HCEC 1CT (cell line): ENCODE measurements around the gene LRRC43.

ENCODE experiments used
- DNase-seq: peaks from one replicate; pipeline ENCODE4 v3.0.0-alpha.2; 2017

The LRRC43 gene

GRCh38 chr12:122226366-122227125 is 43.6 kb downstream of the LRRC43 start:
- no peak for DNase-seq

GRCh38 chr12:122227341-122227740 is 44.4 kb downstream of the LRRC43 start:
- DNase-seq: no peak

GRCh38 chr12:122228092-122228491 is 45.2 kb downstream of the LRRC43 start:
- DNase-seq: no peak

DNA sequence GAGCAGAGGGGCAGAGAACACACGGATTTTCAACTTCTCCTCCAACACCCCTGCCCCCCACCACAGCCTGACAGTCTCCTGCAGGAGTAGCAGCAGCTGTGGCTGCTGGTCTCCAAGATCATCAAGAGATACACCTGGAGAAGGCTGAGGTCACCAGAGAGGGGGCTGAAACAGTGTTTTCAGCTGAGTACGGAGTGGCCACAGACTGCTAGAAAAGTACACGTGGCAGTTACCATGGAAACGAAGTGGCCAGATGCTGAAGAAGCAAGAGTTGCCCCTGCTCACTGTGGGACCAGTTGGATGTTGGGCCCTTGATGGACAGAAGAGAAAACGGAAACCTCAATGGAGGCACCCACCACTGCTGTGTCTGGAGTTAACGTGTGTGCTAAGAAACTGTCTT is 47.9 kb downstream of the LRRC43 start:
- no peak for DNase-seq

DNA sequence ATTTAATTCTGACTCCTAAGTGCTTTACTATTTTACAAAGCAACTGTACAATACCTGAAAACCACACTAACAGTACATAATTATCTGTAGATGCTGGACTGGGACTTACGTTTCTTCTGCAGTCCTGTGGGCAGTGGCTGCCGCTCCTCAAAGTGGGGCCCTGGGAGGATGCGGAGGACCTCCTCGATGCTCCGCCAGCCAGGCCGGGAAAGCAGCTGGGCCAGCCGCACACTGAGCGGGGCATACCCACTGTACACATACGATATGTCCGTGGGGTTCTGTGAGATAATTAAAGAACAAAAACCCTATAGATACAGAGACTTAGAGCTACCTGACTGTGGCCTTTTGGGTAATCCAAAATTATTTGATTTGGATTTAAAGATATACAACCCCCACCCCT is 49.8 kb downstream of the LRRC43 start:
- DNase-seq: no peak

- DNase-seq: no peak
Measured at GRCh38 chr12:122235741-122236140, 52.8 kb downstream of the LRRC43 start.

GRCh38 chr12:122238861-122239260 is 55.9 kb downstream of the LRRC43 start:
- no peak for DNase-seq

- no peak for DNase-seq
Measured at GRCh38 chr12:122243965-122244364, 61.0 kb downstream of the LRRC43 start.

DNA sequence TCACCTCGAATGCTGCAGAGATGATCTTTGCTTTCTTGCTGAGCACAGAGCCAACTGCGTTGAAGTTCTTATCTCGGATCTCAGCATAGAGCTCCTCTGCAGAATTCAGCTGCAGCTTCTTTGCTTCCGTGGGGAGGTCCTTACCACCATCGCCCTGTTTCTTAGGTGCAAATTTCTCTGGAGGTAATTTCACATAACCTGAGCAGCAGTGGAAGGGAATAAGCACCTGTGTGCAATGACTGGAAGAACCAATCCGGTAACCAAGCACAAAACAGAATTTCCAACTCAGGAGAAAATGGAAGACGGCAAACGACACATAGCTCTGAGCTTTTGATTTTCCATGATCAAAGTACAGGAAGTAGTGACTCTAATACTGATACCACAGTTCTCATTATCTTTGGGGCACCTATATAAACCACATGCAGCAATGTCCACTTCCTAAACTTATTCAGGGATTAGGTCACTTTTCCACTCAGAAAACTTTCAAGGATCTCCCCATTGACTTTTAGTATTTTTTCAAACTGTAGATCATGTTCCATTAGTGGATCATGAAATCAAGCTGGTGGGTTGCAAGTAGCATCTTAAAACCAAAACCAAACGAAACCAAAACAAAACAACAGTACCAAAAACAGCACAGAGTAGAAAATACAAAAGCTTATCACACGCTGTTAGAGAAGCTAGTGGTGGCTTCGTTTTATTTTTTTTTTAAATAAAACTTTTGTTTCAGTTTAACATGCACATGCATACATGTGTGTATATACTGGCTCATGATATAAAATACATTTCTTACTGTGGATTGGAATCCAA is 61.8 kb downstream of the LRRC43 start:
- DNase-seq: no peak

- DNase-seq: no peak
Measured at GRCh38 chr12:122245553-122245952, 62.6 kb downstream of the LRRC43 start.

DNA sequence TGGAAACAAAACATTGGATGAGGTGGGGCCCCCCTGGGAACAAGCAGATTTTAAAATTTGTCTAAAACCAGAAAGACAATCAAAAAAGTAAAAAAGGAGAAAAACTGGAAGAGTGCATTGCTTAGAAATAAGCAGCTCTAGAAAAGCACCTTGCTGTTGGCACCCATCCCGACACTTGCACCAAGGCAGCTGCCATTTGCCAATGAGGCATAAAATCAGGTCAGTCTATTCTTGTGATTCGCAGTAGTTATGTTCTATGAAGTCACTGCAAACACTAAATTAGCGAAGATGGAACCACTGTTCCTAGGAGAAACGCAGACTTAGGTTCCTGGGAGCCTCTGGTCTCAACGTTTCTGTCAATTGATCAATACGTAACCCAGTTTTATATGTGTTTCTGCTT is 67.1 kb downstream of the LRRC43 start:
- DNase-seq: no peak

DNA sequence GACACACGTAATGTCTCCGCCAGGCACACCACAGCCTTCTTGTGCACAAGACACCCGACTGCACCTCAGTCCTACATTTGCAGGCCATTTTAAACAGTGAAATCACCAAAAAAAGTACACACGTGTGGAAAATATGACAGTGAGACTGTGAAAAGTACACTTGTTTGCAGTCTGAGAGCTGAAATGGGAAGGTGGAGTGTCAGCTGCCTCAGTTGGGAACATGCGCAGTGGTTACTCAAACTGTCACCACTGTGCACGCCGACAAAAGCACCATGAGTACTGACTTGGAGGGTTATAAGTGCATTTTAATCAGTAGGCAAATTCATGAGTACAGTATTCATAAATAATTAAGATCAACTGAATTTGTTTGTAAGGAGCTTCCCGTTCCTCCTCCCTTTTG is 67.6 kb downstream of the LRRC43 start:
- DNase-seq: no peak
